K562 (cell line): Measurements from ENCODE around the gene FMOD. TPM values are rescaled to one million over a fixed set of nuclear protein-coding genes. Genes with fewer than 3 reads are reported as not detected.
A peak's percentile ranks its signal among the peaks of the same experiment; 100 is the strongest.

Experiments used
- ETS2 ChIP-seq: IDR thresholded peaks from 2 replicates; pipeline ENCODE4 v1.6.1; 2016; ENCODE audit warnings: borderline replicate concordance, missing genetic modification characterization, mild to moderate bottlenecking, moderate library complexity, missing compliant biosample characterization; ENCODE audit not compliant: poor library complexity, severe bottlenecking
- JUNB ChIP-seq: fragments of 450-650 bp; formaldehyde crosslinking; conservative IDR thresholded peaks from 2 replicates; pipeline ENCODE4 v1.4.0; 2020; ENCODE audit warnings: mild to moderate bottlenecking
- PML ChIP-seq: IDR thresholded peaks from 2 replicates; pipeline ENCODE4 v1.6.1; 2012; ENCODE audit warnings: low read length, inconsistent platforms
- RBM15 ChIP-seq: fragments of 200-400 bp; formaldehyde crosslinking; IDR thresholded peaks from 2 replicates; pipeline ENCODE4 v1.6.1; 2018; ENCODE audit warnings: mild to moderate bottlenecking, low read length, moderate library complexity; ENCODE audit not compliant: insufficient read depth
- ZNF175 ChIP-seq: fragments of 200-800 bp; sonication (Bioruptor generic); IDR thresholded peaks from 2 replicates; pipeline ENCODE4 v1.6.1; 2016; ENCODE audit warnings: low read depth, mild to moderate bottlenecking, missing genetic modification characterization, missing compliant biosample characterization
- polyA plus RNA-seq, 8 experiments: library from polyadenylated mRNA; depleted of rRNA in 4 of 8; stranded (reverse) in 5 of 8; unstranded in 3 of 8; fragments of >200 nt; fragmentation: Nextera tagmentation in 2 of 8; fragmentation: Illumina TruSeq in 1 of 8; extraction: Ambion mirVana in 2 of 8; extraction: Trizol in 1 of 8; gene quantifications; 2 replicates each; pipeline versions ENCODE4 v1.2.1 to v1.2.3, GENCODE V29; 2011 to 2014; ENCODE audit warnings: inconsistent platforms in 1 of 8, missing spikeins in 1 of 8
- total RNA-seq, 7 experiments: library from RNA; depleted of rRNA in 6 of 7; stranded (reverse); fragments of >200 nt in 6 of 7; fragmentation: Illumina TruSeq in 2 of 7; extraction: Trizol in 2 of 7; gene quantifications; 2 replicates each; pipeline versions ENCODE4 v1.2.1 to v1.2.3, GENCODE V29; 2011 to 2021; ENCODE audit warnings: low replicate concordance in 1 of 7
- TF ChIP-seq, protein P1 (sequence below): sonication (generic); formaldehyde crosslinking; IDR thresholded peaks from 2 replicates; pipeline ENCODE4 v1.8.0; 2022; ENCODE audit warnings: mild to moderate bottlenecking, missing genetic modification reagents, borderline replicate concordance
- TF ChIP-seq, protein P2 (sequence below), 2 experiments: IDR thresholded peaks in 1 of 2; conservative IDR thresholded peaks in 1 of 2; 2 replicates each; pipeline ENCODE4 v1.6.1; 2016; ENCODE audit warnings: low read depth in 2 of 2, mild to moderate bottlenecking in 1 of 2, missing compliant biosample characterization in 1 of 2, missing genetic modification characterization in 1 of 2, moderate library complexity in 1 of 2
- TF ChIP-seq, protein P3 (sequence below): fragments of 450-650 bp; IDR thresholded peaks from 2 replicates; pipeline ENCODE4 v1.6.1; 2016; ENCODE audit warnings: mild to moderate bottlenecking, moderate library complexity

Gene FMOD
- total and polyA plus RNA-seq, 9 of the 15 experiments (the other 6 are each of a cell fraction or from before 2014, with no cell fraction given), result 0.03 to 0.13 (median 0.03) TPM; not detected in 6

DNA sequence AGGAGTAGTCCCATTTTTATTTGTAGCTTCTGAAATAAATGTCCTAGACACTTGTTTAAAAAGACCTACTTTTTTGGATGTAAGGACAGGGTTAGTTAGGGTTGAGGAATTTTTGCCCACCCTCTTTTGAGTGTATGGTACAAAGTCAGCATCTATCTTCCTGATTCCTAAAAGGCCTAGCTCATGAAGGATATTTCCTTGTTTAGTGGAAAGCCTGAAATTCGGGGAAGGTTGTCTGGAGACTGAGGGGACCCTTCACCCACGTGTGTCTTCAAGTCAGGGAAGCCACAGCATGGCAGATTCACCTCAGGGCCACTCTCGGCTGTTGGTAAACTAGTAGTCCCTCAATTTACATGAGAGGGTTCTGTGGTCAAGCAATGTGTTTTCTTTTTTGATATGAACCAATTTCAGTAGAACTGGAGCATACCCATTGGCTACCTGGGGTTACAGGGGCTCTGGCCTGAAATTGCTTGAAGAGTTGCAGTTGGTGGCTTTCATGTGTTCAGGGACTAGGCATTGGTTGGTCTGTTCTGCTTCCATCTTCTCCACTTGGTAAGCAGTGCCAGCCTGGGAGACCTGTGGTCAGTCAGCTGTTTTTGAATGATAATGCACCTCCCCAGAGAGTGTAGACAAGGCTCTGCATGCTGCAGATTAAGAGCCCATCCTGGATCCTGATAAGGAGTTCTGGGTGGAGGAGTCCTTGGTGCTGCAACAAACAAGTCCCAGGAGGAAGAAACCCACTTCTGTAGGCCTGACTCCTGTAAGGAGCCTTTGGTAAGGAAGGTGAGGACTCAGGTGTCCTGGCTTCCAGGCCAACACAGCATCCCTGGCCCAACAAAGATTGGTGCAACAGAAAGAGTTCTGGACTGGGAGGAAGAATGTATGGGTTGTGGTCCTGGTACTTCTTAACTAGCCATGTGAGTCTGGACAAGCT, 39.3 kb downstream of the FMOD start (continued):
- TF ChIP-seq, protein P1, sequence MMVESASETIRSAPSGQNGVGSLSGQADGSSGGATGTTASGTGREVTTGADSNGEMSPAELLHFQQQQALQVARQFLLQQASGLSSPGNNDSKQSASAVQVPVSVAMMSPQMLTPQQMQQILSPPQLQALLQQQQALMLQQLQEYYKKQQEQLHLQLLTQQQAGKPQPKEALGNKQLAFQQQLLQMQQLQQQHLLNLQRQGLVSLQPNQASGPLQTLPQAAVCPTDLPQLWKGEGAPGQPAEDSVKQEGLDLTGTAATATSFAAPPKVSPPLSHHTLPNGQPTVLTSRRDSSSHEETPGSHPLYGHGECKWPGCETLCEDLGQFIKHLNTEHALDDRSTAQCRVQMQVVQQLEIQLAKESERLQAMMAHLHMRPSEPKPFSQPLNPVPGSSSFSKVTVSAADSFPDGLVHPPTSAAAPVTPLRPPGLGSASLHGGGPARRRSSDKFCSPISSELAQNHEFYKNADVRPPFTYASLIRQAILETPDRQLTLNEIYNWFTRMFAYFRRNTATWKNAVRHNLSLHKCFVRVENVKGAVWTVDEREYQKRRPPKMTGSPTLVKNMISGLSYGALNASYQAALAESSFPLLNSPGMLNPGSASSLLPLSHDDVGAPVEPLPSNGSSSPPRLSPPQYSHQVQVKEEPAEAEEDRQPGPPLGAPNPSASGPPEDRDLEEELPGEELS (CRISPR knock-in tag), result no peak
- TF ChIP-seq ETS2 (no peak), ZNF175 (CRISPR knock-in tag) (peak; percentile 93), PML (peak; percentile 98), RBM15 (no peak), JUNB (CRISPR knock-in tag) (no peak)
- TF ChIP-seq, protein P2, sequence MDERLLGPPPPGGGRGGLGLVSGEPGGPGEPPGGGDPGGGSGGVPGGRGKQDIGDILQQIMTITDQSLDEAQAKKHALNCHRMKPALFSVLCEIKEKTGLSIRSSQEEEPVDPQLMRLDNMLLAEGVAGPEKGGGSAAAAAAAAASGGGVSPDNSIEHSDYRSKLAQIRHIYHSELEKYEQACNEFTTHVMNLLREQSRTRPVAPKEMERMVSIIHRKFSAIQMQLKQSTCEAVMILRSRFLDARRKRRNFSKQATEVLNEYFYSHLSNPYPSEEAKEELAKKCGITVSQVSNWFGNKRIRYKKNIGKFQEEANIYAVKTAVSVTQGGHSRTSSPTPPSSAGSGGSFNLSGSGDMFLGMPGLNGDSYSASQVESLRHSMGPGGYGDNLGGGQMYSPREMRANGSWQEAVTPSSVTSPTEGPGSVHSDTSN (CRISPR knock-in tag; IDR thresholded peaks at IDR 0.05; ENCODE audit: low read depth), result no peak
- TF ChIP-seq, protein P2 (tag; conservative IDR thresholded peaks at IDR 0.05; ENCODE audit: low read depth), result peak; percentile 68; the same call in 1 of the 2 replicates
- TF ChIP-seq, protein P3, sequence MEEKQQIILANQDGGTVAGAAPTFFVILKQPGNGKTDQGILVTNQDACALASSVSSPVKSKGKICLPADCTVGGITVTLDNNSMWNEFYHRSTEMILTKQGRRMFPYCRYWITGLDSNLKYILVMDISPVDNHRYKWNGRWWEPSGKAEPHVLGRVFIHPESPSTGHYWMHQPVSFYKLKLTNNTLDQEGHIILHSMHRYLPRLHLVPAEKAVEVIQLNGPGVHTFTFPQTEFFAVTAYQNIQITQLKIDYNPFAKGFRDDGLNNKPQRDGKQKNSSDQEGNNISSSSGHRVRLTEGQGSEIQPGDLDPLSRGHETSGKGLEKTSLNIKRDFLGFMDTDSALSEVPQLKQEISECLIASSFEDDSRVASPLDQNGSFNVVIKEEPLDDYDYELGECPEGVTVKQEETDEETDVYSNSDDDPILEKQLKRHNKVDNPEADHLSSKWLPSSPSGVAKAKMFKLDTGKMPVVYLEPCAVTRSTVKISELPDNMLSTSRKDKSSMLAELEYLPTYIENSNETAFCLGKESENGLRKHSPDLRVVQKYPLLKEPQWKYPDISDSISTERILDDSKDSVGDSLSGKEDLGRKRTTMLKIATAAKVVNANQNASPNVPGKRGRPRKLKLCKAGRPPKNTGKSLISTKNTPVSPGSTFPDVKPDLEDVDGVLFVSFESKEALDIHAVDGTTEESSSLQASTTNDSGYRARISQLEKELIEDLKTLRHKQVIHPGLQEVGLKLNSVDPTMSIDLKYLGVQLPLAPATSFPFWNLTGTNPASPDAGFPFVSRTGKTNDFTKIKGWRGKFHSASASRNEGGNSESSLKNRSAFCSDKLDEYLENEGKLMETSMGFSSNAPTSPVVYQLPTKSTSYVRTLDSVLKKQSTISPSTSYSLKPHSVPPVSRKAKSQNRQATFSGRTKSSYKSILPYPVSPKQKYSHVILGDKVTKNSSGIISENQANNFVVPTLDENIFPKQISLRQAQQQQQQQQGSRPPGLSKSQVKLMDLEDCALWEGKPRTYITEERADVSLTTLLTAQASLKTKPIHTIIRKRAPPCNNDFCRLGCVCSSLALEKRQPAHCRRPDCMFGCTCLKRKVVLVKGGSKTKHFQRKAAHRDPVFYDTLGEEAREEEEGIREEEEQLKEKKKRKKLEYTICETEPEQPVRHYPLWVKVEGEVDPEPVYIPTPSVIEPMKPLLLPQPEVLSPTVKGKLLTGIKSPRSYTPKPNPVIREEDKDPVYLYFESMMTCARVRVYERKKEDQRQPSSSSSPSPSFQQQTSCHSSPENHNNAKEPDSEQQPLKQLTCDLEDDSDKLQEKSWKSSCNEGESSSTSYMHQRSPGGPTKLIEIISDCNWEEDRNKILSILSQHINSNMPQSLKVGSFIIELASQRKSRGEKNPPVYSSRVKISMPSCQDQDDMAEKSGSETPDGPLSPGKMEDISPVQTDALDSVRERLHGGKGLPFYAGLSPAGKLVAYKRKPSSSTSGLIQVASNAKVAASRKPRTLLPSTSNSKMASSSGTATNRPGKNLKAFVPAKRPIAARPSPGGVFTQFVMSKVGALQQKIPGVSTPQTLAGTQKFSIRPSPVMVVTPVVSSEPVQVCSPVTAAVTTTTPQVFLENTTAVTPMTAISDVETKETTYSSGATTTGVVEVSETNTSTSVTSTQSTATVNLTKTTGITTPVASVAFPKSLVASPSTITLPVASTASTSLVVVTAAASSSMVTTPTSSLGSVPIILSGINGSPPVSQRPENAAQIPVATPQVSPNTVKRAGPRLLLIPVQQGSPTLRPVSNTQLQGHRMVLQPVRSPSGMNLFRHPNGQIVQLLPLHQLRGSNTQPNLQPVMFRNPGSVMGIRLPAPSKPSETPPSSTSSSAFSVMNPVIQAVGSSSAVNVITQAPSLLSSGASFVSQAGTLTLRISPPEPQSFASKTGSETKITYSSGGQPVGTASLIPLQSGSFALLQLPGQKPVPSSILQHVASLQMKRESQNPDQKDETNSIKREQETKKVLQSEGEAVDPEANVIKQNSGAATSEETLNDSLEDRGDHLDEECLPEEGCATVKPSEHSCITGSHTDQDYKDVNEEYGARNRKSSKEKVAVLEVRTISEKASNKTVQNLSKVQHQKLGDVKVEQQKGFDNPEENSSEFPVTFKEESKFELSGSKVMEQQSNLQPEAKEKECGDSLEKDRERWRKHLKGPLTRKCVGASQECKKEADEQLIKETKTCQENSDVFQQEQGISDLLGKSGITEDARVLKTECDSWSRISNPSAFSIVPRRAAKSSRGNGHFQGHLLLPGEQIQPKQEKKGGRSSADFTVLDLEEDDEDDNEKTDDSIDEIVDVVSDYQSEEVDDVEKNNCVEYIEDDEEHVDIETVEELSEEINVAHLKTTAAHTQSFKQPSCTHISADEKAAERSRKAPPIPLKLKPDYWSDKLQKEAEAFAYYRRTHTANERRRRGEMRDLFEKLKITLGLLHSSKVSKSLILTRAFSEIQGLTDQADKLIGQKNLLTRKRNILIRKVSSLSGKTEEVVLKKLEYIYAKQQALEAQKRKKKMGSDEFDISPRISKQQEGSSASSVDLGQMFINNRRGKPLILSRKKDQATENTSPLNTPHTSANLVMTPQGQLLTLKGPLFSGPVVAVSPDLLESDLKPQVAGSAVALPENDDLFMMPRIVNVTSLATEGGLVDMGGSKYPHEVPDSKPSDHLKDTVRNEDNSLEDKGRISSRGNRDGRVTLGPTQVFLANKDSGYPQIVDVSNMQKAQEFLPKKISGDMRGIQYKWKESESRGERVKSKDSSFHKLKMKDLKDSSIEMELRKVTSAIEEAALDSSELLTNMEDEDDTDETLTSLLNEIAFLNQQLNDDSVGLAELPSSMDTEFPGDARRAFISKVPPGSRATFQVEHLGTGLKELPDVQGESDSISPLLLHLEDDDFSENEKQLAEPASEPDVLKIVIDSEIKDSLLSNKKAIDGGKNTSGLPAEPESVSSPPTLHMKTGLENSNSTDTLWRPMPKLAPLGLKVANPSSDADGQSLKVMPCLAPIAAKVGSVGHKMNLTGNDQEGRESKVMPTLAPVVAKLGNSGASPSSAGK, result no peak
